Mesendoderm (in vitro differentiated cells): ENCODE measurements around the gene CACNA2D4.

Source experiments
- DNase-seq: peaks from one replicate; pipeline ENCODE4 v3.0.0; 2013
- H2AK5ac ChIP-seq: 2 replicates; pipeline ENCODE4 v1.6.1; 2013; ENCODE audit warnings: low read length, inconsistent platforms
- H2BK120ac ChIP-seq: 2 replicates; pipeline ENCODE4 v1.6.1; 2013; ENCODE audit warnings: low read depth, mild to moderate bottlenecking, low read length, moderate library complexity, mixed read lengths
- H2BK15ac ChIP-seq: replicated peaks from 2 replicates; pipeline ENCODE4 v1.6.1; 2013; ENCODE audit warnings: low read depth, mild to moderate bottlenecking, moderate library complexity
- H2BK5ac ChIP-seq: 2 replicates; pipeline ENCODE4 v1.6.1; 2013; ENCODE audit warnings: low read length, inconsistent platforms
- H3K18ac ChIP-seq: 2 replicates; pipeline ENCODE4 v1.6.1; 2013; ENCODE audit warnings: mild to moderate bottlenecking, low read length, mixed read lengths
- H3K23ac ChIP-seq: one replicate; pipeline ENCODE4 v1.6.1; 2013; ENCODE audit warnings: low read length
- H3K27ac ChIP-seq: 2 replicates; pipeline ENCODE4 v1.5.1; 2013; ENCODE audit warnings: low read depth, mild to moderate bottlenecking, inconsistent platforms, low read length, moderate library complexity
- H3K27me3 ChIP-seq: 2 replicates; pipeline ENCODE4 v1.6.1; 2013; ENCODE audit warnings: low read length, control low read depth, mild to moderate bottlenecking, inconsistent platforms; ENCODE audit not compliant: insufficient read depth, poor library complexity
- H3K36me3 ChIP-seq: 2 replicates; pipeline ENCODE4 v1.6.1; 2013; ENCODE audit warnings: low read length, inconsistent platforms; ENCODE audit not compliant: control insufficient read depth, insufficient read depth
- H3K4ac ChIP-seq: one replicate; pipeline ENCODE4 v1.6.1; 2013; ENCODE audit warnings: low read depth, mild to moderate bottlenecking, low read length, moderate library complexity
- H3K4me1 ChIP-seq: 2 replicates; pipeline ENCODE4 v1.6.1; 2013; ENCODE audit warnings: low read depth, low read length, inconsistent platforms; ENCODE audit not compliant: control insufficient read depth
- H3K4me2 ChIP-seq: 2 replicates; pipeline ENCODE4 v1.6.1; 2013; ENCODE audit warnings: low read length
- H3K4me3 ChIP-seq: 2 replicates; pipeline ENCODE4 v1.5.1; 2013; ENCODE audit warnings: mild to moderate bottlenecking, low read length
- H3K56ac ChIP-seq: one replicate; pipeline ENCODE4 v1.6.1; 2013; ENCODE audit warnings: low read length
- H3K79me1 ChIP-seq: 2 replicates; pipeline ENCODE4 v1.6.1; 2013; ENCODE audit warnings: low read length, inconsistent platforms
- H3K79me2 ChIP-seq: 2 replicates; pipeline ENCODE4 v1.6.1; 2013; ENCODE audit warnings: mild to moderate bottlenecking, low read length; ENCODE audit not compliant: control insufficient read depth, insufficient read depth
- H3K9ac ChIP-seq: 2 replicates; pipeline ENCODE4 v1.6.1; 2013; ENCODE audit warnings: low read length, inconsistent platforms
- H4K5ac ChIP-seq: one replicate; pipeline ENCODE4 v1.6.1; 2013; ENCODE audit warnings: low read length
- H4K8ac ChIP-seq: one replicate; pipeline ENCODE4 v1.6.1; 2013; ENCODE audit warnings: low read depth, mild to moderate bottlenecking, control low read depth, low read length, moderate library complexity
- WGBS: extraction: QIAGEN DNeasy Blood & Tissue Kit; methylation state at CpG from one replicate; pipeline ENCODE4 v1.1.7; 2013; ENCODE audit warnings: low lambda C conversion rate, missing lambda C conversion rate; ENCODE audit not compliant: insufficient coverage; ENCODE audit errors: extremely low coverage; 5-methylcytosine and 5-hydroxymethylcytosine counted together

Gene CACNA2D4

DNA sequence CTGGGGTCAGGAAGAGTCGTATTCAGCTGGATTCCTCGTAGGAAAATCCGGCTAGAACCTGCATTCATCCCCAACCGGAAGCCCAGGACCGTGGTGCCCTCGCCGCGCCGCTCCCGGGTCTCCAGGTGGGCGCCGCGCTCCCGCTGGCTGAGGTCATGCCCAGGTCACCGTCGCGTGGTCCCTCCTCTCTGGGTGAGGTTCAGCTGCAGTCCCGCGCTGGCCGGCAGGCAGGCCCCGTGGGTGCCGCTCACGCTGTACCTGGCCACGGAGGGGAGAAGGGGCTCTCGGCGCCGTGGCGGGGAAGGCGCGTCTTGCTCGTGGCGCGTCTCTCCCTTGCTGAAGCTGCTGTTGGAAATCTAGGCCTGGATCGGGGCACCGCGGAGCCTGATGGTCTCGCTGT, 53.6 kb downstream of the CACNA2D4 start:
- H3K27me3 ChIP-seq = no peaks in the 10 kb centered on the region
- no peak overlapping the region for H3K4me3 ChIP-seq
- H3K4me1 ChIP-seq = no peaks in the 10 kb centered on the region
- H3K36me3 ChIP-seq = no peaks in the 10 kb centered on the region
- H3K79me2 ChIP-seq = no peaks in the 10 kb centered on the region
- H3K9ac ChIP-seq = no peak overlapping the region
- H3K4ac ChIP-seq = no peak overlapping the region
- H3K18ac ChIP-seq = no peak overlapping the region
- no peak overlapping the region for H3K56ac ChIP-seq
- no peak overlapping the region for H4K5ac ChIP-seq
- no peak overlapping the region for H3K4me2 ChIP-seq
- H2BK15ac ChIP-seq = no peak overlapping the region
- H2BK120ac ChIP-seq = no peak overlapping the region
- DNase-seq = no peak
- no peak overlapping the region for H4K8ac ChIP-seq
- H3K27ac ChIP-seq = no peak overlapping the region
- H3K23ac ChIP-seq = no peak overlapping the region
- H2AK5ac ChIP-seq = no peak overlapping the region
- no peak overlapping the region for H2BK5ac ChIP-seq
- no peaks in the 10 kb centered on the region for H3K79me1 ChIP-seq
- WGBS = no CpG with 5 or more reads among the region's 37 CpGs

DNA sequence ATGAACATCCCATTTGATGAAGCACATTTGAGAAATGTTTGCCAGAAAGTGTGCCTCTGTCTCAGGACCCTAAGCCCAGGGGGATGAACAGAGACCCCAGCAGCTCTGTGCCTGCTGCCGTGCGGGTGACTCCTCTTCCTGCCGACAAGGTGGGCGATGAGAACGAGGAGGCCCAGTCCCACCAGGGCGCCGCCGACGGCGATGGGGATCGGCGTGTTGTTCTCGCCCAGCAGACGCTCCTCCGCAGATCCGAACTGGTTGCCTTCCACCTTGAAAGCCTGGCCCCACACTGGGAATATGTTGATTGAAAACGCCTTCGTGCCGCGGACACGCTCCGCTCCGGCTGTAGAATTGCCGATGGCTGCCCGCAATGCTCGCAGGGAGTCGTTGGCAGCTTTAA, 54.0 kb downstream of the CACNA2D4 start:
- Histone ChIP-seq H2BK120ac (no peak overlapping the region), H3K4me2 (no peak overlapping the region), H3K23ac (no peak overlapping the region), H2AK5ac (no peak overlapping the region), H2BK15ac (no peak overlapping the region), H3K36me3 (no peaks in the 10 kb centered on the region), H3K4ac (no peak overlapping the region), H3K79me2 (no peaks in the 10 kb centered on the region), H3K27me3 (no peaks in the 10 kb centered on the region), H4K5ac (no peak overlapping the region), H3K4me3 (no peak overlapping the region), H3K56ac (no peak overlapping the region), H3K18ac (no peak overlapping the region), H3K27ac (no peak overlapping the region), H4K8ac (no peak overlapping the region), H2BK5ac (no peak overlapping the region), H3K79me1 (no peaks in the 10 kb centered on the region), H3K4me1 (no peaks in the 10 kb centered on the region), H3K9ac (no peak overlapping the region)
- WGBS = no CpG with 5 or more reads among the region's 27 CpGs
- DNase-seq = no peak

DNA sequence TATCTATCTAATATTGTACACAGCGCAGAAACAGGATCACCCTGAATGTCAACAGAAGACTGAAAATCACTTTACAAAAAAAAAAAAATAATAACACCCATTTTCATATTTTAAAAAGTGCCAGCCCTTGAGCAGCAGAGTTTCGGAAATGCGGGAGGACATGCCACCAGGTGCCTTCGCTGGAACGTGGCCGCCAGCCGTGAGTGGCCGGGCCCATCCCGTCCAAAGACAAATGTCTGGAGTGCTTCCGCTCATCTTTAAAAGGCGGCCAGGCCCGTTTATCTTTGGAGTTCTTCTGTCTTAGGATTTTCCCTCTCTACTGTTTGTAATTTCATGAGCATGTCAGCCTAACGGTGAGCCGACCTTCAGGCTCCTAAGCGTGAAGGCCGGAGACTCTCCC, 54.6 kb downstream of the CACNA2D4 start:
- Histone ChIP-seq H3K18ac (no peak overlapping the region), H3K4me3 (no peak overlapping the region), H2AK5ac (no peak overlapping the region), H3K27ac (no peak overlapping the region), H3K79me2 (no peaks in the 10 kb centered on the region), H3K79me1 (no peaks in the 10 kb centered on the region), H3K4ac (no peak overlapping the region), H4K8ac (no peak overlapping the region), H3K36me3 (no peaks in the 10 kb centered on the region), H3K4me2 (no peak overlapping the region), H3K9ac (no peak overlapping the region), H2BK5ac (no peak overlapping the region), H2BK120ac (no peak overlapping the region), H2BK15ac (no peak overlapping the region), H3K27me3 (no peaks in the 10 kb centered on the region), H4K5ac (no peak overlapping the region), H3K23ac (no peak overlapping the region), H3K4me1 (no peaks in the 10 kb centered on the region), H3K56ac (no peak overlapping the region)
- no peak for DNase-seq
- no CpG with 5 or more reads among the region's 16 CpGs for WGBS

DNA sequence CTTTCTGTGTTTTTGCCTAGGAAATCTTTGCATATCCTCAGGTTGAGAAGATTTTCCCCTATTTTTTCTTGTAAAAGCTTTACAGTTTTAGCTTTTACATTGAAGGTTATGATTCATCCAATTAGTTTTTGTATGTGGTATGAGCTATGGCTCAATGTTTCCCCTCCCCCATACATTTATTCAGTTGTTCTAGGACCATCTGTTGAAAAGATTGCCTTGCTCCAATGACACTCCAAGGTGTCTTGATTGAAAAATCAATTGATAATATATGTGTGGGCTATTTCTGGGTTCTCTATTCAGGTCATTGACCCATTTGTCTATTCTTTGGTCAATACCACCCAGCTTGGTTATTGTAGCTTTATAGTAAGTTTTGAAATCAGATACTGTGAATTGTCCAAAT, 55.5 kb downstream of the CACNA2D4 start:
- Histone ChIP-seq H3K79me1 (no peaks in the 10 kb centered on the region), H3K27ac (no peak overlapping the region), H3K56ac (no peak overlapping the region), H3K4ac (no peak overlapping the region), H2BK5ac (no peak overlapping the region), H3K36me3 (no peaks in the 10 kb centered on the region), H3K9ac (no peak overlapping the region), H3K4me2 (no peak overlapping the region), H3K4me1 (no peaks in the 10 kb centered on the region), H4K8ac (no peak overlapping the region), H2BK15ac (no peak overlapping the region), H3K23ac (no peak overlapping the region), H3K4me3 (no peak overlapping the region), H3K27me3 (no peaks in the 10 kb centered on the region), H2BK120ac (no peak overlapping the region), H3K18ac (no peak overlapping the region), H3K79me2 (no peaks in the 10 kb centered on the region), H2AK5ac (no peak overlapping the region), H4K5ac (no peak overlapping the region)
- DNase-seq = no peak

DNA sequence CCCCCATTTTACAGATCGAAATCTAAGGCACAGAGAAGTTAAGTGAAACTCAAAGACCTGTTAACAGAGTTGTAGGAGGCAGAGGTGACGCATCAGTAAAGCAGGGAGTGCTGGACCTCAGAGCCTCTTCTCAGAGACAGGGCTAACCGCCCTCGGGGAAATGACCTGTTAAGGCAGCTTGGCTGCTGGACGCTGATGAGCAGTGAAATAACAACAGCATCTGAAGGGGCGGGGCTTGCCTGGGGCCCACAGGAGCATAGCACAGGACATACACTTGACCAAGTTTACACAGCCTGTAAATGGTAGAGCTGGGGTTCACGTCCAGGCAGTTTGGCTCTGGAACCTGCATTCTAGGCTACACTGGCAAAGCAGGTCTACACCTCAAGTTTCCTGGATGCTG, 58.8 kb downstream of the CACNA2D4 start:
- Histone ChIP-seq H3K36me3 (no peaks in the 10 kb centered on the region), H3K23ac (no peak overlapping the region), H3K27me3 (no peaks in the 10 kb centered on the region), H3K4me1 (no peaks in the 10 kb centered on the region), H3K18ac (no peak overlapping the region), H3K4ac (no peak overlapping the region), H4K5ac (no peak overlapping the region), H3K9ac (no peak overlapping the region), H3K56ac (no peak overlapping the region), H4K8ac (no peak overlapping the region), H2AK5ac (no peak overlapping the region), H3K79me1 (no peaks in the 10 kb centered on the region), H2BK120ac (no peak overlapping the region), H3K79me2 (no peaks in the 10 kb centered on the region), H3K27ac (no peak overlapping the region), H3K4me2 (no peak overlapping the region), H3K4me3 (no peak overlapping the region), H2BK5ac (no peak overlapping the region), H2BK15ac (no peak overlapping the region)
- no CpG with 5 or more reads among the region's 7 CpGs for WGBS
- no peak for DNase-seq

DNA sequence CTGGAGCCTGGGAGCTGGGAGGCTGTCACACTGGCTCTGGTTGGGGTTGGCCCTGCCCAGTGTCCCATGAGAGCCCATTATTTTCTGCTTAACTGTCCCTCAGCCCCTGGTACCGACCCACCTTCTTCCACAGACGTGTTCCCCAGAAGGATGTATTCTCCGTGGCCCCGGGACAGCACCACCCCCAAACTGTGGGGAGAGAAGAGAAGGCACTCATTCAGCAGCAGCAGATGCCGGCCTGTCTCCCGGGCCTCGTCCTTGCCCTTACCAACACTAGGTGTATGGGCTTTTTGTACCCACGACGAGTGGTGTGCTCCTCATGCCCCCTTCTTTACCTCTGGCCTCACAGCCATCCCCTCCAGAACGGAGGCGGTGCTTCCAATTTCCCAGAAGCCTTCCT, 60.0 kb downstream of the CACNA2D4 start:
- Histone ChIP-seq H3K4me3 (no peak overlapping the region), H2BK5ac (no peak overlapping the region), H4K8ac (no peak overlapping the region), H3K79me2 (no peaks in the 10 kb centered on the region), H3K79me1 (no peaks in the 10 kb centered on the region), H4K5ac (no peak overlapping the region), H3K27ac (no peak overlapping the region), H2BK15ac (no peak overlapping the region), H2AK5ac (no peak overlapping the region), H3K36me3 (no peaks in the 10 kb centered on the region), H3K4ac (no peak overlapping the region), H3K9ac (no peak overlapping the region), H3K56ac (no peak overlapping the region), H3K4me1 (no peaks in the 10 kb centered on the region), H3K18ac (no peak overlapping the region), H2BK120ac (no peak overlapping the region), H3K4me2 (no peak overlapping the region), H3K23ac (no peak overlapping the region), H3K27me3 (no peaks in the 10 kb centered on the region)
- no CpG with 5 or more reads among the region's 11 CpGs for WGBS
- DNase-seq = no peak
